Endometrial microvascular endothelial cells (primary cell): ENCODE data around the gene SNED1. TPM values are rescaled to one million over a fixed set of nuclear protein-coding genes. Genes with fewer than 3 reads are reported as not detected.

Source experiments
- in situ Hi-C: cut with HindIII; loops from 2 replicates; pipeline ENCODE4 v1.10.0; 2017; ENCODE audit warnings: low sequenced_read_pairs, low pct_unique_long_range_greater_than_20kb; ENCODE audit errors: inconsistent ontology term
- total RNA-seq: library from RNA; depleted of rRNA; stranded (reverse); fragments of >200 nt; gene quantifications from one replicate; pipeline ENCODE4 v1.2.3, GENCODE V29; 2015; ENCODE audit errors: inconsistent ontology term

Gene SNED1
- total RNA-seq, 1 donor from 2014 or later: 15.0 TPM

DNA sequence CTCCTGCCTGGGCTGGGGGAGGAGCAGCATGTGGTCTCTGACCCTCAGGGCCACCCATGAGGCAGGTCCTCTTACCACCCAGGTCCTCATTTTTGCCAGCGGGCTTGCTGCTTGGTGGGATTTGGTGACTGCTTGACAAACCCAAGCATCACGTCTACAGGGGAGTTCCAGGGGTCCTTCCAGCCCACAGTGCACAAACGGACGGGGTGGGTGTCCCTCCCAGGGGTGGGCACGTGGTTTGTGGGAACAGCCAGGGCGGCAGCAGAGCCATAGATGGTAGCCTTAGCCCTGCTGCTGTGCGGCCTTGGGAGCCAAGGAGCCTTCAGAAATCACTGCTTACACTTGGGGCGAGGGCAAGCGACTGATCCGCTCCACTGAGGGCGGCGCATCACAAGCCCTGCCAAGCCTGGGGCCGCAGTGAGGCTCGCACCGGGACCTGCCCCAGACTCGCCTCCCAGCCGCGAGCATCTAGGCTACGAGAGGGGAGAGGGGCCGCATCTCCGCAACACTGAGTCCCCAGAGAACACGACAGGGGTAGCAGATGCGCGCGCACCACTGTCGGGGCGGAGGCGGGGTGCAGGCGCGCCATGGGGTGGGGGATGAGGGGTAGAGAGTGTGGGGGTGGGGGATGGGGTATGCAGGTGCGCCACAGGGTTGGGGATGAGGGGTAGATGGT is 36.9 kb downstream of the SNED1 start:
- in situ Hi-C loops: no loop called here

GRCh38 chr2:241035818-241036396 is 37.5 kb downstream of the SNED1 start:
- in situ Hi-C loops: no loop called here

GRCh38 chr2:241036397-241036963 is 38.1 kb downstream of the SNED1 start:
- in situ Hi-C loops: no loop called here

- in situ Hi-C loops: no loop called here
These were observed 38.6 kb downstream of the SNED1 start for GRCh38 chr2:241036964-241037421.

- in situ Hi-C loops: no loop called here
These were observed 39.1 kb downstream of the SNED1 start for GRCh38 chr2:241037498-241037897.

DNA sequence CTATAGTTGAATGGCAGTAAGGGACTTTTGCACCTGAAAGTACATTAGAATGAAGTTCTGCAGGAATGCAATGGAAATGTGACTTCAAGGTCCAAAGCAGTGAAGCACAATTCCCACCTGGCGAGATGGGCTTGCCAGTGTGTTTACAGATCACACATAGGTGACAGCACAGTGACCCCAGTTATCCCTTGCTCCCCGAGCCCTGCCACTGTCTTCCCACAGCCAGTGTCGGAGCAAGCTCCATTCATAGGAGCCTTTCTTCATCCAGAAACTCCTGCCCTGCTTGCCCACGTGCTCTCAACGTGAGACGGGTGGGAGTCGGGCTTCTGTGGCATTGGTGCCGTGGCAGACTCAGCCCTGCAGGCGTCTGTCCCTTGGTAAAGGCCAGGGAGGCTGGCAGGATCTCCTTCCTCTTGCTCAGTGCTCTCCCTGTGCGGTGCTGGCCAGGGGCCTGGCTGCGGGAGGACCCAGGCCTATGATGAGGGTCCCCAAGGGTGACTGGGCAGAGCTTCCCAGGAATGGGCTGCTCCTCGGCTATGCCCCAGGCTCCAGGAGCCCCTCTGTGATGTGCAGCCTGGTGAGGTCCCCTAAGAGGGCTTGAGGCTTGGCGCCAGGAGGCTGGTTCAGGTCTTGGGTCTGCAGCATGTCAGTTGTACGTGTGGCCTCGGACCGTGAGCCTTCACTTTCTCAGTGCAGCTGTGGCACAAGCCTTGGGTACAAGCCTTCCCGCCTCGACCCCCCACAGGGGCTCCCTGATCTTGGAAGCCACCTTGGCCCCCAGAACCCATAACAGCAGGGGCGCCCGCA is 40.2 kb downstream of the SNED1 start:
- in situ Hi-C loops: no loop called here

DNA sequence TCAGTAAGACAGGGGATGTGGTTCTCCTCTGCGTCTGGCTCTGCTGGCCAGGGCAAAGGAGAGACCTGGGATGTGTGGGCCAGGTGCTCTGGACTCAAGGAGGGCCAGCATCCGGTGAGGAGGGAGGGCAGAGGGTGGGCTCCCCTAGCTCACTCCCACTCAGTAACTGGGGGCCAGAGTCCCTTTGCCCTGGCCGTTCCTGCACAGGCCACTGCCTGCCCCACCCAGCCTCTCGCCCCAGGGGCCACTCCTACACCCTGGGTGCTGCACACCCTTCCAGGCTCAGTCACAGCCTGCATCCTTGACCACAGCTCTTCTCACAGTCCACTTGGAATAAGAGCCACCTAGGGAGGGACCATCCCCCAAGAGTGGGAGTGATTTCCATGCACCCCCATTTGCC is 41.0 kb downstream of the SNED1 start:
- in situ Hi-C loops: no loop called here

GRCh38 chr2:241040081-241040803 is 41.8 kb downstream of the SNED1 start:
- in situ Hi-C loops: no loop called here

GRCh38 chr2:241041589-241042158 is 43.3 kb downstream of the SNED1 start:
- in situ Hi-C loops: no loop called here

DNA sequence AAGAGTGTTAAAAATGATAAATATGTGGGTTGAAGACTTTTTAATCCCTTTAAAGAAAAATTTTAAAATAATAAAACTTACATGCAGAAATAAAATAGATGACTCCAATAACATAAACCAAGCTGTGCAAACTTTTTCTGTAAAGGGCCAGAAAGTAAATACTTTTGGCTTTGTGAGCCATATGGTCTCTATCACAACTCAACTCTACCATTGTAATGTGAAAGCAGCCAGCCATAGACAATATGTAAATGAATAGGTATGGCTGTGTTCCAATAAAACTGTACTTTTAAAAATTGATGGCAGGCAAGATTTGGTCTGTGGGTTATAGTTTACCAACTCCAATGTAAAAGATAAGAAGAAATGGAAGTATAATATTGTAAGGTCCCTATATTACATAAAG is 45.2 kb downstream of the SNED1 start:
- in situ Hi-C loops: no loop called here

- in situ Hi-C loops: no loop called here
These were observed 49.0 kb downstream of the SNED1 start for GRCh38 chr2:241047253-241048010.

DNA sequence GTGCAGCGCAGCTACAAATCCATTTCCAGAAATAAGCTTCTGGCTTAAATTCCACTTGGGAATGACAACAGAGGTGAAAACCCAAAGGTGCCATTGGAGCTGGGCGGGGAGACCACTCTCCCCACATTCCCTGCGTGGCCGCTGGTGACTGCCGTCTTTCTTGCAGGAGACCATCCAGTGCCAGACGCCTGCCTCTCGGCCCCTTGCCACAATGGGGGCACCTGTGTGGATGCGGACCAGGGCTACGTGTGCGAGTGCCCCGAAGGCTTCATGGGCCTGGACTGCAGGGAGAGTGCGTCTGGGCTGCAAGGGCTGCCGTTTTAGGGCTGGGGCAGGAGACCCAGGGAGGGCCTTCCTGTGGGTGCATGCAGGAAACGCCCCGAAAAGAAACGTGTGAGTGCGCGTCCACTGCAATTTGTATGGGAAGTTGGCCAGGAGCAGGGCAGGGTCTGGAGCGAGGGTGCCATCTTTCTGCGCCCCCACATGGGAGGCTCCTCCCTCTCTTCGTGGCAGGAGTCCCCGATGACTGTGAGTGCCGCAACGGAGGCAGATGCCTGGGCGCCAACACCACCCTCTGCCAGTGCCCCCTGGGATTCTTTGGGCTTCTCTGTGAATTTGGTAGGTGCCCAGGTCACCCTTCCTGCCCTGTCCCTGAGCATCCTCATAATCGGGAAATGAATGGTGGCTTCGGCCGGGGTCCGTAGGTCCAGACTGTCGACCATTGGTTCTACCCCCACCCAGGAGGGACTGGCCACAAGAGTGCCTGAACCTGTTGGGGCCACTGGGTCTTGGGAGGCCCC is 49.9 kb downstream of the SNED1 start:
- in situ Hi-C loops: no loop called here

DNA sequence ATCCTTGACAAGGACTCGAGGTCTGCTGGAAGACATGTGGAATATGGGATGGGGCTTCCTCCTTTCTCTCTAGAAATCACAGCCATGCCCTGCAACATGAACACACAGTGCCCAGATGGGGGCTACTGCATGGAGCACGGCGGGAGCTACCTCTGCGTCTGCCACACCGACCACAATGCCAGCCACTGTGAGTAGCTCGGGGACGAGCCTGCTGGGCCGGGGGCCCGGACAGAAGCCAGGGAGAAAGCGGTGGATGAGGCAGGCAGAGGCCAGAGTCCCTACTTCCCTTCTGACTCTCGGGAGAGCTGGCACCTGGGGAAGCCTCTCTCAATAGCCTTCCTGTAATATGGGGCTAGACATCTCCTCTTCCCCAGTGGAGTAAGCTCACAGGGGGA is 50.5 kb downstream of the SNED1 start:
- in situ Hi-C loops: no loop called here

- in situ Hi-C loops: no loop called here
These were observed 51.6 kb downstream of the SNED1 start for GRCh38 chr2:241049739-241050623.

DNA sequence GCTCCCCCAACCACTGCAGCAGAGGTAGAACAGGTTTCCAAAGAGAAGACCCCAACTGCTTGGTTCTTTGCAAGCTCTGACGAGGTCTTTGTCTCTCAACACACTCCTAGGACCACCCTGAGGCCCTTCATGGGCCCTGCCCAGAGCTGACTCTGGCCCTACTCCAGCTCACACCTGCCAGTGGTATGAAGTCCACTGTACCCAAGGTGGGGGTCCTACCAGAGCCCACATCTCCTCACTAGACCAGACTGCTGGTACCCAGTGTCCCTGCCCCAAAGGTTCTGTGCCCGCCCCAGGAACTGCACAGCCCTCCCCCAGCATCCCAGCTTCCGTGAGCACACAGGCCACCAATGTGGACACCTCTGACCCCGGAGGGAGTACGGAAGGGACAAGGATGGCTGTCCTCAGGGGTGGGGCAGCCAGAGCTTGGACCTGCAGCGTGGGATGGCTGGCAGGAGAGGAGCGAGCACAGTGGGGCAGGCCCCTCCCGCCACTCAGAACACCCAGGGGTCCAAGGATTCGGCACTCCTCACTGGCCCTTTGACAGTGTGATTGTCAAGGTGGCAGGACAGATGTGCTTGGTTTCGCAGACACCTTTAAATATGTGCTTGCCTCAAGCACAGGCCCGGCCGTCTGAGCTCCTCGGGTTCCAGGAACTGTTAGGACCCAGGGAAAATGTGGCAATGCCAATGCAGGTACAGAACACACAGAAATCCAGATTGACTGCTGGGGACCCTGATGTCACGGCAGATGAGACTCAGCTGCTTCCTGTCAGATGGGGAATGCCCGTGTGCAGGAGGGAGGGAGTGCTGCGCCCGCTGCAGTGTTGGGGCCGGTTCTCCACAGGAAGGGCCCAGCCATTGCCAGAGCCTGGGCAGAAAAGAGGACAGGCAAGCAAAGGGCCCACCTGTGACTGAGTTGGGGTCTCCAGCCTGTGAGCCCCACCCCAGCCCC is 52.5 kb downstream of the SNED1 start:
- in situ Hi-C loops: no loop called here
